KOPT-K1 (cell line): ENCODE measurements around the gene ANO3.
"Not testable (repeated sequence)": the region's sequence is repeated elsewhere in the genome, so short reads cannot be mapped to it uniquely, and the experiment has no call there.

Experiments used
- H3K27ac ChIP-seq: fragments of 200-600 bp; sonication (generic); 2 replicates; pipeline ENCODE4 v1.5.1; 2016; ENCODE audit warnings: antibody characterized with exemption, mild to moderate bottlenecking, low read depth, low read length; ENCODE audit not compliant: poor library complexity, severe bottlenecking
- H3K36me3 ChIP-seq: fragments of 200-600 bp; sonication (generic); 2 replicates; pipeline ENCODE4 v1.5.1; 2017; ENCODE audit warnings: antibody characterized with exemption, mild to moderate bottlenecking, low read length, moderate library complexity; ENCODE audit not compliant: insufficient read depth
- H3K9me3 ChIP-seq: fragments of 200-600 bp; sonication (generic); 2 replicates; pipeline ENCODE4 v1.5.1; 2017; ENCODE audit warnings: antibody characterized with exemption, low read length, mild to moderate bottlenecking; ENCODE audit not compliant: insufficient read depth, poor library complexity, severe bottlenecking

The ANO3 gene

DNA sequence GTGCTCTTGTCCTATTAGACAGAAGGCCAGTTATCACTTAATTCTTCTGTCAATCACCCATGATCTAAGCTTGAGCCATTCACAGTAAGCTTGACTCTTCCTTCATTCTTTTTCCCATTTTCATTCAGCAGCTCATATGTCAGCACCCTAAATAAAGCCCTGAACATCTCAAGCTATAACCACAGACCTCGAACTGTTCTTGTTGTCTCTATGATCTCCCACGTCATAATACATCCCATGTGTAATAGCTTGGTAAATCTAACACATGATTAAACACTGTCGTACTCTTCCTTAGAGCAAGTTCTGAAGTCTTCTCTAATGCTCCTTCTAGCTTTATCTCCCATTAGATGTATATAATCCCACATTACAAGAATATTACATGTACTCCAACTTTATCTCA lies 225.7 kb downstream of the ANO3 start:
- Histone ChIP-seq H3K27ac (no peak overlapping the region), H3K36me3 (no peaks in the 10 kb centered on the region), H3K9me3 (no peaks in the 10 kb centered on the region)

DNA sequence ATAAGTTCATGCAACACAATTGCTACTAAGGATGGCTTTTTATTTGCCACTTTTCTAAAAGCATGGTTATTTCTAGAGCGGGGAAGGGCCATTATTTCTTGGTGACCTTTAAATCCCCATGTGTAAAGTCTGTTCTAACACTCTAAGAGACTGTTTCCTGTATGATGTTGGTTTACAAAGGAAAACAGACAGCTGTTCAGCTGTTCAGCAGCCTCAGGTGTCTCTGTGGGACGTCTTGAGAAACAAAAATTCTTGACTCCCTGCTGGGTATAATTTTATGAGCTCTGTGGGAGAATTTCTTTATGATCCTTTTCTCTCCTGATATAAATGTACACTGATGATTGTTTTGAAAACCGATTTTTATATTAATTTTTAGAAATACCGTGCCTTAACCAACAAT lies 226.3 kb downstream of the ANO3 start:
- no peaks in the 10 kb centered on the region for H3K36me3 ChIP-seq
- H3K9me3 ChIP-seq = no peaks in the 10 kb centered on the region
- H3K27ac ChIP-seq = no peak overlapping the region

GRCh38 chr11:26569646-26570045 lies 237.7 kb downstream of the ANO3 start:
- Histone ChIP-seq H3K36me3 (no peaks in the 10 kb centered on the region), H3K27ac (no peak overlapping the region), H3K9me3 (no peaks in the 10 kb centered on the region)

DNA sequence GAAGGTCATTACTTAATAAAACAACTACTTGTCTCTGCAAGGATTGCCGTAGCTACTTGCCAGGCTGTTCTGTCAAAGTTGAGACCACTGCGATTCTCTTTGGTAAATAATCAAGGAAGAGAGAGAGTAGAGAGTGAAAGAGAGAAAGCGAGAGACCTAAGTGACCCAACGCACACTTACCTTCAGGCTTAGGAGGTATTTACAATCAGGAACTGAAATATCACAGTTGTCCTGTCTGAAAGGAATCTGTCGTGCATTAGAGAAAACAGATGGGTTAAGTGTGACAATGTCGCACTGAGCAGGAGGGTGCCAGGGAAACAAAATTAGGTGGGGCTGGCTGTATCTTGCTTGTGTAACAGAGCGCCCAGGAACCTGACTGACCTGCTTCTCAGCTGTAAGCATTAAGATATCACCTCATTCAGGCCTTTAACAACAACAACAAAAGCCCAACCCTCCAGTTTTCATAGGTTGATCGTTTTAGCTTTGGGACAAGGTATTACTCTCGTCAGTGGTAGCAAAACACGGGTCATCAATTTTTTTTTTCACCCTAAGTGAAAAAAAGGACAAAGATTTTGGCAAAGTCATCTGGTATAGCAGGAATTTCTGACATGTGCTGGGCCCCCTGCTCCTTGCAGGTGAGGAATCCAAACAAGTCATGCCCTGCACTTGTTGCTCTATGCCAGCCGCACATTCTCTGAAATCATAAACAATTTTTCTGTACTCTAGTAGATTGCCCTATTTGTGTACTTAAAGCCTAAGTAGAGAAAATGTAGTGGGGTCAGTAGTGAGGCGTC lies 240.1 kb downstream of the ANO3 start, which contains the start of gene MUC15:
Gene MUC15, minus strand, starts transcription at position 403 of the 794 bp plus-strand sequence. CDS start 5,169 bp downstream, outside the sequence.
- H3K9me3 ChIP-seq = no peaks in the 10 kb centered on the region
- H3K36me3 ChIP-seq = no peaks in the 10 kb centered on the region
- H3K27ac ChIP-seq = no peak within 1 kb of the TSS

DNA sequence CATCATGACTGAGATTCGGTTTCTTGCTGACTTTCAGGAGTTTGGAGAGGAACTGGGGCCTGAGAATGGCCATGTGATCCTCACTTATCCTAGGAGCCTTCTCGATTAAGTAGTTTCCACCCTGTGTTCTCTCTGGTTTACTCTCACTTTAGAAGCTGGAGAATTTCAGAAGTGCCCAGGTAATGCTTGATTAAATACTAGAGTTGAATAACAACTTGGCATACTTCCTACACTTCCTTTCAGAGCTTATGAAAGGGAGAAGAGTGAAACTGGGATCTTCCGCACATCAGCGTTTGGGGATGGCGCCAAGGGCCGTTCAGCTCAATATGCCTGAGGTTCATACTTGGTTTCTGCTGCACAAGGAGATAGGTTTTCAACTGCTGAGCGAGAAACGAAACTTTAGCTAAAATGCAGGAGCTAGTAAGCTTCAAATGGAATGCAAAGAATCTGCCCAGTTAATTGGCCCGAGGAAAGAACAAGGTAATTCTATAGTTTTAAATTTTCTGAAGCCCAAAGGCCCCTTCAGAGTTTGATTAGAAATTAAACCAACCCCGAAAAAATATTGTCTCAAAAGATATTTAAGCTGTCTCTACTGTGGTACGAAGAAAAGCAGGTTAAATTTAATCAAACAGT lies 241.0 kb downstream of the ANO3 start:
- H3K27ac ChIP-seq = no peak overlapping the region
- no peaks in the 10 kb centered on the region for H3K9me3 ChIP-seq
- no peaks in the 10 kb centered on the region for H3K36me3 ChIP-seq

GRCh38 chr11:26573896-26574295 lies 242.0 kb downstream of the ANO3 start:
- Histone ChIP-seq H3K36me3 (no peaks in the 10 kb centered on the region), H3K9me3 (no peaks in the 10 kb centered on the region), H3K27ac (no peak overlapping the region)

- no peak overlapping the region for H3K27ac ChIP-seq
- no peaks in the 10 kb centered on the region for H3K9me3 ChIP-seq
- H3K36me3 ChIP-seq = no peaks in the 10 kb centered on the region
These were observed 244.0 kb downstream of the ANO3 start for GRCh38 chr11:26575946-26576345.

DNA sequence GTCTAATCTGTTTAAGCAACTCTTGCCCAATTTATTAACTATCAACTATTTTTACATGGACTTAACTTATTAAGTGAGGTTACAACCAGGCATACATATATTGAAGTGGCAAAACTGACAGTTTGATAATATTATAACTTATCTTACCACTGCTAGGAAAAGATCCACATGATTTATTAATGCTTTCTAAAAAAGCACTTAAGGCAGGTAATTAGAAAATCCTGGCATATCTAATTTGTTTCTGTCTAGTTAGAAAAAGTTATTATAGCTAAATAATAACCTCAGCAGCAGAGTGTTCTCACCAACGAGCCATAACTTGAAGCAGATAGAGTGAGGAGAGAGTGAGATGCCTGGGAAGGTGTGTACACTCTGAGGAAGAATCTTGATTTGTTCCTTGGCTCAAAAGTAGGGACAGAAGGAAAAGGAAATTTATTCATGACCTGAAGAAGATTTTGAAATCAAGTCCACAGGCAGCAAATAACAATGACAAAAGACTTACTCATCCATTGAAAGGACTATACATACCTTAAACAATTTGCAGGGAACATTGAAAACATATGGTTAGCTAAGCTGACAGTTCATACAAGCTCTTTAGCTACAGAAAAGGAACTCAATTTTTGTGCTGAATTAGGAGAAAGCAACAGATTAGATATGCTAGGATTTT lies 247.2 kb downstream of the ANO3 start:
- Histone ChIP-seq H3K27ac (no peak overlapping the region), H3K36me3 (no peaks in the 10 kb centered on the region), H3K9me3 (no peaks in the 10 kb centered on the region)

GRCh38 chr11:26579683-26580082 lies 247.8 kb downstream of the ANO3 start:
- H3K36me3 ChIP-seq = no peaks in the 10 kb centered on the region
- H3K27ac ChIP-seq = no peak overlapping the region
- no peaks in the 10 kb centered on the region for H3K9me3 ChIP-seq

DNA sequence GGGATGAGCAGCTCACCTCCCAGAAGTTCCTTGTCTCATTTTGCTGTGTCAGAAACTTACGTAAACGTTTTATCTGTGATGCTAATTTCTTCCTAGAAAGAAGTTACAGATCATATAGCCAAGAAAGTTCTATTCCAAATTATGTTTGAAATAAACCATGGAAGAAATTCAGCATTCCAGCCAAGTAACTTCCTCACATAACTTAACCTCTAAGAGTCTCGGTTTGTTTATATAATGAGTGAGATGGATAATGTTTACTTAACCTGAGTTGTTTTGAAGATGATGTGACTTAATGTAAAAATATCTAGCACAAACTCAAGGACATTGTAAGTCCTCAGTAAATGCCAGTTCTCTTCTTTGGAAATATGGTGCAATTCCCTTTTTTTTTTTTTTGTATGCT lies 249.0 kb downstream of the ANO3 start:
- no peaks in the 10 kb centered on the region for H3K36me3 ChIP-seq
- no peaks in the 10 kb centered on the region for H3K9me3 ChIP-seq
- no peak overlapping the region for H3K27ac ChIP-seq

- Histone ChIP-seq H3K9me3 (no peaks in the 10 kb centered on the region), H3K27ac (no peak overlapping the region), H3K36me3 (no peaks in the 10 kb centered on the region)
These were observed 251.6 kb downstream of the ANO3 start for GRCh38 chr11:26583550-26583949.

DNA sequence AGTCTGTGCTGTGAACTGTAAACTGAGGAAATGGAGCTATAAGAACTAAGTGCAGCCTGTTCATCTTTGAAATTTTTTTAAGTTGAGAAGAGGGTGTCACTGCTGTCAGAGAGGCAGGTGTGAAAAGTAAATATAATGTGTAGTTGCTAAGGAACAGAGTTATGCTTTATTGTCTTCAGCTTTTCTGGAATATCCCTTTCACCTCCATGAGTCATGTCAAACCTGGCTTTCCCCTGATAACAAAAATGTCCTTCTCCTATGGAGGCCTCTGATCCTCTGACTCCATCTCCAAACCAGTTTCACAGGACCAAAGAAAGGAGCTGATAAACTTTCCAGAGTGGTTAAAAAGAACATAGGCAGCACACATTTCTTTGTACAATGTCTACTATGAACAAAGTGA lies 252.9 kb downstream of the ANO3 start:
- Histone ChIP-seq H3K27ac (no peak overlapping the region), H3K9me3 (no peaks in the 10 kb centered on the region), H3K36me3 (no peaks in the 10 kb centered on the region)

DNA sequence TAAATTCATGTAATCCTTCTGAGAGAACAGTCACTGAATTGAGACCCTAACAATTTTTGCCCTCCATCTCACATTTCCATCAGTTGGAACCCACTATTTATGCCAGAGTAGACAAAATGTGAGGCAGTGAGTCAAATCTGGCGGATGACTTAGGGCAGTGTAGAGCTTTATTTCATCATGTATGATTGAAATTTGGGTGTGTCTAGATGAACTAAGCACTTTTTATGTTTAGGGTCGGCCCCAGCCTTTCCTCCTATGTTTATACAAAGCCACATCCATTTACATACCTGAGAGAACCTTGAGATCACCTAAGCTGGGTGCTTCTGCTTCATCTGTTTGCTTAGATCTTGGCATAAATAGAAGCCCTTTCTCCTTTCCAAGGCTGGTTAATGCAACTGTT lies 255.1 kb downstream of the ANO3 start:
- H3K9me3 ChIP-seq = no peaks in the 10 kb centered on the region
- H3K36me3 ChIP-seq = no peaks in the 10 kb centered on the region
- H3K27ac ChIP-seq = no peak overlapping the region

DNA sequence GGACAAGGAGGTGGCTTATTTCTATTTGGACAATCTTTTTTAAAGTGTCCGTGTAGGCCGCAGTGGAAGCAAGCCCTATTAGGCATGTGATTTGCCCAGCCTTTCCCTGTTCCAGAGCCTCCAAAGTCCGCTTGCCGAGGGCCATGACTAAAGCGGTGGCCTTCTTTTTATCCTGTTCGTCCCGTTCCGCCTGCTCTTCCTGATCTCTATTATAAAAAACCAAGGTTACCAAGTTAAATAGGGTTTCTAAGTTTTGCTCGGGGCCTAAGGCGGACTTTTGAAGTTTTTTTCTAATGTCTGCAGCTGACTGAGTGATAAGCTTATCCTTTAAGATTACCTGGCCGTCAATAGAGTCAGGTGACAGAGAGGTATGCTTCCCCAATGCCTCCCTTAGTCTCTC lies 261.8 kb downstream of the ANO3 start:
- Histone ChIP-seq H3K27ac (no peak overlapping the region), H3K36me3 (no peaks in the 10 kb centered on the region), H3K9me3 (no peaks in the 10 kb centered on the region)

- H3K9me3 ChIP-seq, H3K36me3 ChIP-seq, H3K27ac ChIP-seq: not testable (repeated sequence)
These were observed 263.4 kb downstream of the ANO3 start for GRCh38 chr11:26595207-26595865.
